GOT3 (cell line): Measurements from ENCODE around the gene GRID1.
"Not testable (repeated sequence)": the region's sequence is repeated elsewhere in the genome, so short reads cannot be mapped to it uniquely, and the experiment has no call there.

Source experiments
- DNase-seq: peaks from one replicate; lab custom pipeline; 2025; ENCODE audit warnings: mixed read lengths; lab: John Stamatoyannopoulos, UW

GRID1 gene

DNA sequence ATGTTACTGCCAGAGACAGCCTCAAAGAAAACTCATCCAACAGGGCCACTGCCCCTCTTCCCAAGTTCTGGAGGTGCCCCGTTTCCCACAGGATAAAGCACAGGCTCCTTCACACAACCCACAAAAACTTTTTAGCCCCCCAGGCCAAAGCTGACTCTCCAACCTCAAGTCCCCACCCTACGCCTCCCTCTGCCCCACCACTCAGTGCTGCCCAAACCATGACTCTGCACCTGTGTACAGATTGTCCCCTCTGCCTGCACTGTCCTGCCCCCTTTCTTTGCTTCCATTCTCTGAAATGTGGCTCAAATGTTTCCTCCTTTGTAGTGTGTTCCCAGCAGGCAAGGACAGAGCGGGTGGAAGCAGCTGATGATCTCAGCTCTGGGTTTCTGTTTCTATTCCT, 284.0 kb downstream of the GRID1 start:
- no peak for DNase-seq

GRCh38 chr10:86079088-86079487, 287.5 kb downstream of the GRID1 start:
- no peak for DNase-seq

GRCh38 chr10:86078639-86079035, 288.0 kb downstream of the GRID1 start:
- DNase-seq, result no peak

- no peak for DNase-seq
Measured at GRCh38 chr10:86077871-86078638, 288.5 kb downstream of the GRID1 start.

DNA sequence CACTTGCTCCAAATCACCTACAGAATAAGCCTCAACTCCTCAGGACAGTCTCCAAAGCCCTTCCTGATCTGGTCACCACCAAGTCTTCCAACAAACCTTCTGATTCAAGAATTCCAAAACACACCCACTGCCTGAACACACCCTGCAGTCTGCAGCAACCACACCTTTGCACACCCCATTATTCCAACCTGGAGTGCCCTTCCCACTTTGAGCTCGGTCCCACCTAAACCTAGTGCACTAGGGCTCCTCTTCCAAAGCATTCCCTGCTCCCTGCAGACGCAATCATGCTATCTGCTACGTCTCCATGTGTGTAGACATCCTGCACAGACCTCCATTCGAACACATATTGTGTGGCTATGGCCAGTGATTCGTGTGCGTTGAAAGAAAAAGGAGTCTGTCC, 289.3 kb downstream of the GRID1 start:
- no peak for DNase-seq

- DNase-seq, result not testable (repeated sequence)
Measured at GRCh38 chr10:86076497-86076896, 290.1 kb downstream of the GRID1 start.

DNA sequence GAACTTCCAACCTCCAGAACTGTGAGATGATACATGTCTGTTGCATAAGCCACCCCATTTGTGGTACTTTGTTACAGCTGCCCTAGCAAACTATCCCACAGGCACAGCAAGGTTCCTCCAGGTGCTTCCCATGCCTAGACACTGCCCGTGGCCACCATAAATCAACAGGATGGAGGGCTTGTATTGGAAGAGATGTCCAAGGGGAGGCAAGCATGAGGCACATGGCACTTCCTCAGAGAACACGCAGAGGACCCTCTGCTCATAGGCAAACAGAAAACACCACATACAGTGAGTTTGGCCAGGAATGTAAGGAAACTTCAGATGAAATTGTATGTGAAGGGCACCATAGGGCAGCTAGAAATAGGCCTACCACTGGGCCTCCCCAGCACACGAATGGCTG, 291.1 kb downstream of the GRID1 start:
- no peak for DNase-seq

DNA sequence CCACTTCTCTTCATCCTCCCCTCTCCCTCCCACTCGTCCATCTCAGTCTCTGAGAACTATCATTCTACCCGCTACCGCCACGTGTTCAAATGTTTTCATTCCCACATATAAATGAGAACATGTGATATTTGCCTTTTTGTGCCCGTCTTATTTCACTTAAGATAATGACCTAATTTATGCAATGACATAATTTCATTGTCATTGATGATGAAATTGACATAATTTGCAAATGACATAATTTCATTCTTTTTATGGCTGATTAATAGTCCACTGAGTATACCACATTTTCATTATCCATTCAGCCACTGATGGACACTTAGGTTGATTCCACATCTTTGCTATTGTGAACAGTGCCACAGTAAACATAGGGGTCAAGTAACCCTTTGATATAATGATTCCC, 292.3 kb downstream of the GRID1 start:
- no peak for DNase-seq

DNA sequence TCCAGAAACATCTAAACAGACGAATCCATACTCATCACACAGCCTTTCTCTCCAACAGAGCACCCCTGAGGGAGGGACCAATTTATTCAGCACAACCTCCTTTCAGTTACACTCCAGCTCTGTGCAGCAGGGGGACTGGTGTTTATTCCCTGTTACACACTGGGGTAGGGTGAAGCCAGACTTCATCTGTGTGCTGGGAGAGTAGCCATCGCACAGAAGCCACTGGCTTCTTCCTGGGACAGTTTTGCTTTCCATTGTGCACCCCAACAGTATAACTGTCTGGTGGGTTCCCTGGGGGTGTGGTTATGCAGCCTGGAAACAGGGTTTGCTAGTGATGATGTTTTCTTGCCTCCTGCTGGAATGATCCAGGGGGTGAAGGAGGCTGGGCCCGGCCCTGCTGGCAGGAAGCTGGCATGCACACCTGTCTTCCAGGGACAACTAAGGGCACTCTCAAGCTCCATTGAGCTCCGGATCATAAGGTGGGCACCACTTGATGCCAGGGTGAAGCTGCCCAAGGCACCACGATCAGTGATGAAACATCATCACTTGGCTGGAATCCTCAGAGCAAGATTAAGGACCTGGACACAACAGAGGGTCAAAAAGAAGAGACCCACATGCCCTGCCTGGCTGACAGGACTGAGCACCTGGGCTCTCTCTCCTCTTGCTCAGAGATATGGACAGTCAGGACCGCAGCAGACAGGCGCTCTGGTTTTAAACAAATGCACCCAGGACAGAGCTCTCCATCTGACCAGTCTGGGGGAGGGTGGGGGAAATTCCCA, 293.2 kb downstream of the GRID1 start:
- DNase-seq, result no peak

DNA sequence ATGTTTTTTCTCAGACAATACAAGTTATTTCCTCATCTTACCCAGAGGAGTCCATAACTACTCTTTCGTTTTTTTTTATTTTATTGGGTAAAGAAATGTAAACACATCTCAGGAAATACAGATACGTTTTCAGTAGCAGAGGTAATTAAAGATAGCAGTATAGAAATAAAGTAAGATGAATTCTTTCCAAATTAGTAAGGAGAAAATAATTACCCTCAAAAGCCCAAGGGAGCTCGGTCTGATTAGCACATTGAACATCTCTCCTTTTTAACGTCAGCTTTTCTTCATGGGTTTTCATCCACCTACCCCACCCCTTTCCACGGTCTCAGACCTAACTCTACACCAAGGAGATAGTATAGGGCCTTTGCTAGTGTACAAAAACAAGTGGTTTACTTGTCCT, 294.2 kb downstream of the GRID1 start:
- no peak for DNase-seq

DNA sequence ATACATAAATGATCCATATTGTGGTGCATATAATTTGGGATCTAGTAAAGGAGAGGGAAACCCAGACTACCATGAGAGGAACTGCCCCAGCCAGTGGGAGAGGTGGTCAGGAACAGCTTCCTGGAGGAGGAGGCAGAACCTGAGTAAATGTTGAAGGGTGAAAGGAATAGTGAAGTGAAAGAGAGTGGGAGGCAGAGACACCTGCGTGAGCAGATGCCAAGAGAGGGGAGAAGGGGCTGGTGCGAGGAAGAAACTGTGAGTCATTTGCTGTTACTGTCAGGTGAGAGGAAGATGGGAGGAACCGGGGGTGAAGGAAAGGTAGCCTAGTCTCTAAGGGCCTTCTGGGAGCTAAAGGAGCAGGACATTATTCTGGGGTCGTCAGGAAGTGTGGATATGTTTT, 294.8 kb downstream of the GRID1 start:
- no peak for DNase-seq

DNA sequence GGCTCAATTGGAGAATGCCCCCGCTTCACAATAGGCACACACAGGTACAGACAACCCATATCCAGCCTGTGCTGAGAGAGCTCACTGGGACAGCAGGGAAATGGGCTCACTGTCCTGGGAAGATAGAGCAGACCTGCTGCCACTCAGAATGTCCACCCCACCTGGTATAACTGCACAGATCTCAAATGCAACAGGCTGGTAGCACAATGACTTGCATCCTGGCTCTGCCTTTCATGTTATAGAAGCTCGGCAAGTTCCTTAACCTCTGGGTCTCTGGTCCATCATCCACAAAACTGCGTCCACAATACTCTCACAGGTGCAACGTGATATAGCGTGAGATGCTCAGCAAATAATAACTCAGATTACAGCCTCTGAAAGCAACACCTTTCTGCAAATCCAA, 295.4 kb downstream of the GRID1 start:
- DNase-seq, result no peak

GRCh38 chr10:86070278-86070677, 296.3 kb downstream of the GRID1 start:
- DNase-seq, result no peak

- DNase-seq, result no peak
Measured at GRCh38 chr10:86068231-86069054, 298.2 kb downstream of the GRID1 start.

GRCh38 chr10:86067436-86068050, 299.1 kb downstream of the GRID1 start:
- no peak for DNase-seq

GRCh38 chr10:86066696-86067095, 299.9 kb downstream of the GRID1 start:
- DNase-seq, result no peak

DNA sequence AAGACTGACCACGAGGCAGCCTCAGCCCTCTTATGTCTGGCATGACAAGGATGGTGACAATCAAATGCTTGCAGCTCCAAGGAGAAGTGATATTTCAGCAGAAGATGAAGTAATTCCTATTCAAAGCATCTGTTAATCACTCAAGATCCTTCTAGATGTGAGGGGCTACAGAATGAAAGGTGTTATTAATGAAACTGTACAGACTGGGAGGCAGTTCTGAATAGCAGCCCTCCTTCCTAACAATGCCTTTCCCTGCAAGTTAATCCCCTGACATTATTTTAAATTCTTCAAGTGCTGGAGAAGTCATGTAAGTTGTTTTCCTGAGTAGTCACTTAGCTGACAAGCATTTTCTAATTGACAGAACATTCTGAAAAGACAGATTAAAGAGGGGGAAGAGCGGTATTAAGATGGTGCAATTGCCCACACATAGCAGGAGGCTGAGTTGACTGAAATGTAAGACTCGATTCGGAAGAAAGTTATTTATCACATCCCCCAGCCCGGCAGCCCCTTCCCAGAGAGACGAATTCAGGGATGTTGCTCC, 300.8 kb downstream of the GRID1 start:
- DNase-seq, result no peak

DNA sequence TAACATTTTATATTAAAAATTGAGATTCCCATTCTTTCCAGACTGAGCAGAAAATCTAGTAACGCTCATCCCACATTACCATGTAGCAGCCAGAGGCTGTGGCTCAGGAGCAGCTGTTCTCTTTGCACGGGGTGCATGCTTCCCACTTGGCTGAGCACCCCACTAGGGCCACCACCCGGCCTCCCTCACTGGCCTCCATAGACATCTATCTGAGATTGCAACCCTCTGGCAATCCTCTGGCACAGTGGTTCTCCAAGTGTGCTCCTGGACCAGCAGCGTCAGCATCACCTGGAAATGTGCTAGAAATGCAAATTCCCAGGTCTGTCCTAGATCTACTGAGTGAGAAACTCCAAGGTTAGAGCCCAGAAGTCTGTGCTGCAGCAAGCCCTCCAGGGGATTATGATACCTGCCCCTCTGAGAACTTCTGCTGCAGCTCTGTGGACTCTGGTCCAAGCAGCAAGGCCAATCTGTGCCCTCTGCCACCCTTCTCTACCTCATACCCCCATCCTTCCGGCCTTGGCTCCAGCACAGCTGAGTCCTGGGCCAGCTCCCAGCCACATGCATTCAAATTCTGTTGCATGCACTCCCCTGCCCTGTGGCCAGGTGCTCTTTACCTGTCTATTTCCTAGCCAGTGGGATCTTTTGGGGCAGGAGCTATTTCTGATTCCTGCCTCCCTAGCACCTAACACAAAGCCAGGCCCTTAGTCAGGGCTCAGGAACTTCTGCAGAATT, 301.5 kb downstream of the GRID1 start:
- DNase-seq, result no peak

- no peak for DNase-seq
Measured at GRCh38 chr10:86064219-86064618, 302.4 kb downstream of the GRID1 start.

DNA sequence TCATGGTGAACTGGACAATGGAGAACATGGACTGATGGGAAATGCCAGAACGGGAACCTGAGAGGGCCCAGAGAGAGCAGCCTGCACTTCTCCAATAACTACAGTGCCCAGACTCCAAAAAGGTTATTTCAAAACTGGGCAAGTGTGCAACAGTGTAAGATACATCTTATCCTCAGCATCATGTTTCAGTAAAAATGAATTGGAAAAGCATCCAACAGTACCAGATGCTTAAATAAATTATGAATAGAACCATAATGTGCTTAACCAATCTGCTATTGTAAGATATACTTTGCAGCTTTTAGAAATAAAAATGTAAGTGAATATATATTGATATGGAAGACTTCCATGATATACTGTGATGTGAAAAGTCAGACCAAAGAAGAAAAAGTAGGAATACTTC, 303.3 kb downstream of the GRID1 start:
- no peak for DNase-seq

DNA sequence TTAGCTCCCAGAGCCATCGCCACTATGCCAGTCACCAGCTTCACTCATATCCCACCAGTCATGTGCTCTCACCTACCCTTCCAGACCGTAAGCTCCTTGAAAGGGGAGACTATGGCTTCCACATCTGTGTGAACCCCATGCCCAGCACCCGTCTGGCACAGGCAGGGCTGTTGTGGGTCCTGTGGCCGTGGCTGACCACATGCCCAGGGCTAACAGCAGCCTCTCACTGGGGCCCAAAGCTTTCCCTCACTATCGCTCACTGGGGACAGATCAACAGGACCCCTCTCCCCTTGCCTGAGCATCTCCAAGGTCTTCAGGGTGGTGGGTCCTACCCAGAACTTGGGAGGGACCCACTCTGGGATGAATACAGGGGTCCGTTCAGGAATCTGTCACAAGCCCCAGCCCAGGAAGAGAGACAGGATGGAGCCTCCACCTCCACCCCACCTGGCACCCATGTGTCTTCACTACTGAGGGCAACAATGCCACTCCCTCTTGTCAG, 303.9 kb downstream of the GRID1 start:
- no peak for DNase-seq
